ENCODE measurements around the gene KLHL15.

DNA sequence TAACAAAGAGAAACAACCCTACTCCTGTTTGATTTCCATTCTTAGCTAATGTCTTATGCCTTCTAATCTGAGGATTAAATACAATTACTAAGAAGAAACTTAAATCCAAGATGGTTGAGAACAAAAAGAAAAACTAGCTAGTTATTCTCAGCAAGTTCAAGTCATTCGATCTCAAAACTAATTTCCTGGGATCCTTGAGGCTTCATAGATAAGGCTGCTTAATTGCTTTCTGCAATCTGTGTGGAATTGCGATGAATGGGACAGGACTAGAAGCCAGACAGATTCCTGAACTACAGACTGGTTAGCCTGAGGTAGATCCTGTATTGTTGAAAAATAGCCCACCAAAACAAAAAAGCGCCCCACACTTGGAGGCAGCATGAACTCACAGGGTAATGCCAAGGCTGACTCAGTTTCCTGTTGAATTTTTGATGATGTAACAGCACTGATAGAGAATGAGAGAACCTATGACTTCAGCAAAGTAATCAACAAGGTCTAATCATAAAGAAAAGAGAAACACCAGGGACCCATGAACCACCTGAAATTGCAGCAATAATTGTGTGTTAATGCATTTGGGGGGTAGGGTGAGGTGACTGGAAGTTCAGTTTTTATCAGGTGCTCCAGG, 33.9 kb downstream of the KLHL15 start:
- TF ChIP-seq POLR2A (IDR thresholded peaks at IDR 0.05) (no peak), CTCF (IDR thresholded peaks at IDR 0.05) (no peak)

Data from Peyer's patch (tissue), 4 donors.